DOHH2 (cell line): ENCODE results near the gene HSD11B1.

Experiments
- H3F3A ChIP-seq: fragments of 200-600 bp; sonication (generic), shearing (Covaris generic); 2 replicates; pipeline ENCODE4 v1.6.0; 2016; ENCODE audit warnings: antibody characterized with exemption, mild to moderate bottlenecking; ENCODE audit not compliant: control insufficient read depth, insufficient read depth
- H3K27ac ChIP-seq: fragments of 200-600 bp; sonication (generic); 2 replicates; pipeline ENCODE4 v1.5.1; 2014; ENCODE audit warnings: low read depth, mild to moderate bottlenecking, low read length, moderate library complexity
- H3K27me3 ChIP-seq: fragments of 200-600 bp; sonication (generic); 2 replicates; pipeline ENCODE4 v1.6.1; 2014; ENCODE audit warnings: mild to moderate bottlenecking, low read length, mixed read lengths; ENCODE audit not compliant: control insufficient read depth
- H3K36me3 ChIP-seq: fragments of 200-600 bp; sonication (generic); 2 replicates; pipeline ENCODE4 v1.6.1; 2014; ENCODE audit warnings: mild to moderate bottlenecking, low read length, moderate library complexity, mixed read lengths; ENCODE audit not compliant: control insufficient read depth
- H3K4me1 ChIP-seq: fragments of 200-600 bp; sonication (generic); 2 replicates; pipeline ENCODE4 v1.6.1; 2014; ENCODE audit warnings: mild to moderate bottlenecking, low read length, mixed read lengths; ENCODE audit not compliant: control insufficient read depth
- H3K4me2 ChIP-seq: fragments of 200-600 bp; sonication (generic); 2 replicates; pipeline ENCODE4 v1.6.0; 2014; ENCODE audit warnings: mild to moderate bottlenecking, low read length, moderate library complexity
- H3K4me3 ChIP-seq: fragments of 200-600 bp; sonication (generic); 2 replicates; pipeline ENCODE4 v1.5.1; 2014; ENCODE audit warnings: mild to moderate bottlenecking, low read length, mixed read lengths
- H3K79me2 ChIP-seq: fragments of 200-600 bp; sonication (generic); 2 replicates; pipeline ENCODE4 v1.6.1; 2014; ENCODE audit warnings: mild to moderate bottlenecking, low read length, mixed read lengths; ENCODE audit not compliant: control insufficient read depth
- H3K9me2 ChIP-seq: fragments of 200-600 bp; sonication (generic); replicated peaks from 2 replicates; pipeline ENCODE4 v1.6.1; 2014; ENCODE audit warnings: mild to moderate bottlenecking, low read length, mixed read lengths; ENCODE audit not compliant: control insufficient read depth
- H3K9me3 ChIP-seq: fragments of 200-600 bp; sonication (generic); 2 replicates; pipeline ENCODE4 v1.6.1; 2014; ENCODE audit warnings: antibody characterized with exemption, low read length, mixed read lengths; ENCODE audit not compliant: control insufficient read depth, insufficient read depth
- H4K20me1 ChIP-seq: fragments of 200-600 bp; sonication (generic); 2 replicates; pipeline ENCODE4 v1.6.0; 2014; ENCODE audit warnings: low read depth, mild to moderate bottlenecking, antibody characterized with exemption, low read length, moderate library complexity; ENCODE audit not compliant: control insufficient read depth, insufficient read depth
- EZH2phosphoT487 ChIP-seq: fragments of 200-600 bp; sonication (generic); IDR thresholded peaks from 2 replicates; pipeline ENCODE4 v1.6.1; 2017; ENCODE audit warnings: borderline replicate concordance, mild to moderate bottlenecking, antibody characterized with exemption, low read length, moderate library complexity, mixed read lengths
- TF ChIP-seq, protein P1 (sequence below): fragments of 200-600 bp; sonication (generic); IDR thresholded peaks from one replicate; pipeline ENCODE4 v1.5.1; 2014; ENCODE audit warnings: antibody characterized with exemption, mild to moderate bottlenecking, low read depth, low read length; ENCODE audit not compliant: poor library complexity, severe bottlenecking

Gene HSD11B1

DNA sequence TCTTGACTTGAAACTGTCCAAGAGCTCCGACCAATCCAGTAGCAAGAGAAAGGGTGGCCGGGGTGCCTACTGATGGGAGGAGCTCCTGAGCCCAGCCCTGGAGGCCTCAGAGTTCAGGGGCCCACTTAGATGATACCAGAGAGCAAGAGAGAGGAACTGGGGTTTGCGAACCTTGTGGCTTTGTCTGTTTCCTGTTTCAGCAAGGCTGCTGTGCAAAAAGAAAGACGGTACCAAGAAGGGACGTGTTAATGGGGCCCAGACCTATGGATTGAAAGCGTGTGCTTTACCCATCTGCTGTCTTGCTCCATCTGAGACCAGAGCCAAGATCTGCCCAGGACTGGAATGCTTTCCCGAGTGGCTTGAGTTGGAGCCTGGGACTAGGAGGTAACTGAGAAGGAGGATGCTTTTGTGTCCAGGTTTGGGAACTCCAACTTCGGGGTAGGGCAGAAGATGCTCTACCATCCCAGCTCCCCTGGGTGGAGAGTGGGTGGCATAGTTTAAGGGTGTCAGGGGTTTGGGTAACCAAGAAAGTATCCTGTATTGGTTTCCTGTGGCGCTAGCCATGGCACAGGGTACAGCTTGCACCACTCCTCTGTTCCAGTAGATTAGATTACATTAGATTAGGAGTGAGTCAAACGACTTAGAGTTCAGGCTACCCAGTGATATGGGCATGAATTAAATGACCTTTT is 51.4 kb downstream of the HSD11B1 start, which contains the start of gene TRAF3IP3:
Gene TRAF3IP3 (plus strand): TSS at position 128 of the 689 bp plus-strand sequence. CDS start 3,987 bp downstream, outside the sequence.
- peak within 1 kb of the TSS; percentile 96 for H3K4me2 ChIP-seq

DNA sequence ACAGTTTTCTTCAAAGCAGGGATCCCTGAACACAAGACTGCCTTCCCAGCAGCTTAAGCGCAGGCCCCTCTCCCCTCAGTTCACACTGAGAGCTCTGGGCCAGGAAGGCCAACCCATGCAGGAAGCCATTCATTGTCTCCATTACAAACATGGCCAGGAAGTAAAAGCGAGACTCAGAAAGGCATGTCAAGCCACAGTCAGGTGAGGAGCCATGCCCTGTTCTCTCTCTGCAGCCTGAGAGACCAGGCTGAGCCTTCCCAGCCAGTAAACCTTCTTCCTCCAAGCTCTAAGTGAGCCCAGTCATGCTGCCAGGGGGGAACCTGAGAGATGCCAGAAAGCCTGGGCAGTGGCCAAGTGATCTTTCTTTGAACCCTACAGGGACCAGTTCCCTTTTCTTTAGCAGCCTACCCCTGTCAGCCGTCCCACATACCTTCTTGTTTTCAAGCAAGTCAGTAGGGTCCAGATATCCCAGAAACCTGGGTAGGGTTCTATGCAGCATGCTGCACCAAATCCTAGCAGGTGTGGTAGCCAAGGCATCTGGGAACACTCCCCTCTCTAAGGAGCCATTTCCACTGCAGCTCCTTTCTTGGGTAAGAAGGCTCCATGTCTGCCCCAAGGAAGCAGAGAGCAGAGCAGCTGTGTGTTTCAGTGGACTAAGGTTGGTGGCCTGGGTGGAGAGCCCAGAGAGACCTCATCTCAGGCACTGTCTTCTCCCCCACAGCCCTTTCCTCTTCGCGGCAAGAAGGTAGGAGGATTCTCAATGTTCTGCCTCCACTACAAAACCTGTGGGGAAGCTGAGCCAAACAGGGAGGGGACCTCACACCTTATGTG is 52.2 kb downstream of the HSD11B1 start:
- peaks cover 12% of the 10 kb centered on the region; the same call in 1 of the 2 replicates for H3K79me2 ChIP-seq

More for the DNA sequence above, 51.4 kb downstream of the HSD11B1 start, which contains the start of gene TRAF3IP3:
- Histone ChIP-seq H4K20me1 (no peaks in the 10 kb centered on the region), H3K9me3 (no peaks in the 10 kb centered on the region), H3K9me2 (no peaks in the 10 kb centered on the region), H3K27me3 (no peaks in the 10 kb centered on the region), H3K27ac (peak within 1 kb of the TSS; percentile 75), H3F3A (no peaks in the 10 kb centered on the region), H3K4me3 (peak within 1 kb of the TSS; percentile 81), H3K79me2 (peaks cover 12% of the 10 kb centered on the region; the same call in 1 of the 2 replicates), H3K36me3 (peaks cover 6% of the 10 kb centered on the region; the same call in 1 of the 2 replicates), H3K4me1 (peaks cover 27% of the 10 kb centered on the region)
- TF ChIP-seq, protein P1, sequence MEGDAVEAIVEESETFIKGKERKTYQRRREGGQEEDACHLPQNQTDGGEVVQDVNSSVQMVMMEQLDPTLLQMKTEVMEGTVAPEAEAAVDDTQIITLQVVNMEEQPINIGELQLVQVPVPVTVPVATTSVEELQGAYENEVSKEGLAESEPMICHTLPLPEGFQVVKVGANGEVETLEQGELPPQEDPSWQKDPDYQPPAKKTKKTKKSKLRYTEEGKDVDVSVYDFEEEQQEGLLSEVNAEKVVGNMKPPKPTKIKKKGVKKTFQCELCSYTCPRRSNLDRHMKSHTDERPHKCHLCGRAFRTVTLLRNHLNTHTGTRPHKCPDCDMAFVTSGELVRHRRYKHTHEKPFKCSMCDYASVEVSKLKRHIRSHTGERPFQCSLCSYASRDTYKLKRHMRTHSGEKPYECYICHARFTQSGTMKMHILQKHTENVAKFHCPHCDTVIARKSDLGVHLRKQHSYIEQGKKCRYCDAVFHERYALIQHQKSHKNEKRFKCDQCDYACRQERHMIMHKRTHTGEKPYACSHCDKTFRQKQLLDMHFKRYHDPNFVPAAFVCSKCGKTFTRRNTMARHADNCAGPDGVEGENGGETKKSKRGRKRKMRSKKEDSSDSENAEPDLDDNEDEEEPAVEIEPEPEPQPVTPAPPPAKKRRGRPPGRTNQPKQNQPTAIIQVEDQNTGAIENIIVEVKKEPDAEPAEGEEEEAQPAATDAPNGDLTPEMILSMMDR = no peak
- no peak for TF ChIP-seq EZH2phosphoT487

DNA sequence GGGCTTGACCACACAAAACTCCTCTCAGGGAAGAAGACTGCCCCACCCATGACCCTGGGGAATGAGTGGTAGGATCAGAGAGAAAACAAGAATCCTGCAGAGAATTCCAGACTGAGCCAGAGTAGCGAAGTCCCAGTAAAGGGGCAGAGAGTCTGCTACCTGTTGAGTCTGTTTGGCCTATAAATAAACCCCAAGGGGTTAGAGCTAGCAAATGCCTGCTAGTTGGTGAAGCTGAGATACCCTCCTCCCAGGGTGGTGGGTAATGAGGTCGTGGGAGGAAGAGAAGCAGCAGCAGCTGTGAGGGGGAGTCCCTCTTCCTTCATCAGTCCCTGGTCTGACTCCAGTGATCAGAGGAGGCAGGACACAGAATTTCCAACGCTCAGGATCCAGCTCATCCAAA is 53.8 kb downstream of the HSD11B1 start:
- H3K4me3 ChIP-seq = no peak overlapping the region
- H3K36me3 ChIP-seq = peaks cover 9% of the 10 kb centered on the region; the same call in 1 of the 2 replicates
- no peaks in the 10 kb centered on the region for H3K9me2 ChIP-seq
- H3K9me3 ChIP-seq = no peaks in the 10 kb centered on the region
- H3K79me2 ChIP-seq = peaks cover 12% of the 10 kb centered on the region; the same call in 1 of the 2 replicates
- H4K20me1 ChIP-seq = no peaks in the 10 kb centered on the region
- H3K4me1 ChIP-seq = peaks cover 27% of the 10 kb centered on the region
- H3K4me2 ChIP-seq = no peak overlapping the region
- no peaks in the 10 kb centered on the region for H3F3A ChIP-seq
- no peak overlapping the region for H3K27ac ChIP-seq
- no peak for TF ChIP-seq EZH2phosphoT487
- TF ChIP-seq, protein P1 = no peak
- no peaks in the 10 kb centered on the region for H3K27me3 ChIP-seq

More for the DNA sequence above, 52.2 kb downstream of the HSD11B1 start:
- H3K9me3 ChIP-seq = no peaks in the 10 kb centered on the region
- H3K4me1 ChIP-seq = peaks cover 27% of the 10 kb centered on the region
- no peaks in the 10 kb centered on the region for H4K20me1 ChIP-seq
- H3K4me2 ChIP-seq = peak overlapping the region; percentile 96
- H3K4me3 ChIP-seq = peak overlapping the region; percentile 81
- H3K27me3 ChIP-seq = no peaks in the 10 kb centered on the region
- peaks cover 9% of the 10 kb centered on the region; the same call in 1 of the 2 replicates for H3K36me3 ChIP-seq
- H3K9me2 ChIP-seq = no peaks in the 10 kb centered on the region
- H3F3A ChIP-seq = no peaks in the 10 kb centered on the region
- H3K27ac ChIP-seq = peak overlapping the region; percentile 75
- TF ChIP-seq, protein P1 = no peak
- no peak for TF ChIP-seq EZH2phosphoT487
